Gastroesophageal sphincter (tissue), 3 donors: Measurements from ENCODE around the gene GPC3.

ENCODE experiments used
- POLR2A ChIP-seq, 2 donors: fragments of 450-650 bp; IDR thresholded peaks; one replicate each; pipeline ENCODE4 v1.6.1; 2017; ENCODE audit warnings: antibody characterized with exemption in 2 of 2, mild to moderate bottlenecking in 2 of 2, moderate library complexity in 1 of 2
- TF ChIP-seq, protein P1 (sequence below), 4 experiments: fragments of 200-600 bp in 2 of 4; fragments of 450-650 bp in 2 of 4; sonication (generic) in 1 of 4; IDR thresholded peaks; one replicate each; pipeline ENCODE4 v1.5.1; 2017 to 2019; ENCODE audit warnings: antibody characterized with exemption in 4 of 4, mild to moderate bottlenecking in 2 of 4, moderate library complexity in 2 of 4

DNA sequence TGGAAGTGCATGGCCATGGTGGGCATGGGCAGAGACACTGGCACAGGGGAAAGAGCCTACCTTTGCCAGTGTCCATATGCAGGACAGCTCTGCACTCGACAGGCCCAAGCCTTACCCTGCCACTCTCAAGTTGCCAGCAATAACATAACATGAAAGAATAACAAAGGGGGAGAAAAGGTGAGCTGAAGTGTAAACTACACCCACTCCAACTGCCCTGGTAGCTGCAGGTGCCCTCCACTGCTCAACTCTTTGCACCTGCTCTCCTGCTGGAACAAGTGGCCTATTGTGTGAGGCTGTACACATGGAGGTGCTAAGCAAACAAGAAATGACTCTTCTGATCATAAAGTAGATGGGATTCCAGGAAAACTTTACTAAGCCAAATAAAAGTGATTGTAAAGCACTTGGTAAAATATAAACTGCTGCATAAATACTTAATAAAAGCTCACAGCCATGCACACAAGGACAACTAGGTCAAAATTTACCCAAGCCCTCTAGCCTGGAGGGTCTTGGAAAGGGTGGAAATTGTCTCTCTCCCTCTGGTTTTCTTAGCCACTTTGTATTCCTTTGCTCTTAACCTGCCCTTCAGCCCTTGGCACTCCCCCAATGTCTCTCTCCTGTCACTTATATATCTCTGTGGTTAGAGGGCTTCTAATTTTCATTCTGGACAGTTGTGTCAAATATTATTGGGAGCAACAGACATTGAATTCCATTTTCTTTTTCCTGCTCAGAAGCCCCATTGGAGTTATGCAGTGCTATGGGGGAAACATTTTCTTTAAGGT lies 308.9 kb downstream of the GPC3 start:
- TF ChIP-seq, protein P1, sequence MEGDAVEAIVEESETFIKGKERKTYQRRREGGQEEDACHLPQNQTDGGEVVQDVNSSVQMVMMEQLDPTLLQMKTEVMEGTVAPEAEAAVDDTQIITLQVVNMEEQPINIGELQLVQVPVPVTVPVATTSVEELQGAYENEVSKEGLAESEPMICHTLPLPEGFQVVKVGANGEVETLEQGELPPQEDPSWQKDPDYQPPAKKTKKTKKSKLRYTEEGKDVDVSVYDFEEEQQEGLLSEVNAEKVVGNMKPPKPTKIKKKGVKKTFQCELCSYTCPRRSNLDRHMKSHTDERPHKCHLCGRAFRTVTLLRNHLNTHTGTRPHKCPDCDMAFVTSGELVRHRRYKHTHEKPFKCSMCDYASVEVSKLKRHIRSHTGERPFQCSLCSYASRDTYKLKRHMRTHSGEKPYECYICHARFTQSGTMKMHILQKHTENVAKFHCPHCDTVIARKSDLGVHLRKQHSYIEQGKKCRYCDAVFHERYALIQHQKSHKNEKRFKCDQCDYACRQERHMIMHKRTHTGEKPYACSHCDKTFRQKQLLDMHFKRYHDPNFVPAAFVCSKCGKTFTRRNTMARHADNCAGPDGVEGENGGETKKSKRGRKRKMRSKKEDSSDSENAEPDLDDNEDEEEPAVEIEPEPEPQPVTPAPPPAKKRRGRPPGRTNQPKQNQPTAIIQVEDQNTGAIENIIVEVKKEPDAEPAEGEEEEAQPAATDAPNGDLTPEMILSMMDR (IDR thresholded peaks at IDR 0.05), result no peak
- TF ChIP-seq POLR2A (IDR thresholded peaks at IDR 0.05), result no peak
